Activated CD8-positive, alpha-beta memory T cell treated with anti-CD3 and anti-CD28 coated beads, Interleukin-2, amount 50 U/mL, for 1 hour (primary cell): Measurements from ENCODE around the gene SCN4B.

Source experiments
- DNase-seq: peaks from one replicate; pipeline ENCODE4 v3.0.0-alpha.2; 2020; ENCODE audit errors: extremely low read depth

Gene SCN4B

DNA sequence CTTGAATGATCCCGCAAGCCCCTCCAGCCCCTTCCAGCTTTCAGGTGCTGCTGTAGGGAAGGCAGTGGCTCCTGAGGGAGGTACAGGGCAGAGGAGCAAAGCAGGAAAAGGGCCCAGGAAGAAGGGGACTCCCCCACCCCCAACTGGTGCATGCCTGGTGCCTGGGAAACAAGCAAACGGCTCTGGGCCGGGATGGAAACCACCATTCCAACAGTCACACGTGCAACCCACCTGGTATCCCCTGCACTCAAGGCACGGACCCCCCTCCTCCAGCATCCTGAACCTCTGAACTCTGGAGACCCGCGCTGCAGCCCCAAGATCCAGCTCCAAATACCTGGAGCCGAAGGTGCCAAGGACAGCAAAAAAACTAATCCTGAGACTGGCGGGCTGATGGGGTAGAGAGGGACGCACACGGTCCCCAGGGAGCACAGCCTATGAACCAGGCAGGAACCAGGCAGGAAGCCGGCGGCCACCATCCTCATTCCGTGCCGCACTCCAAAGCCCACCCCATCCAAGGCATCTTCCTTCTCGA lies 537 bp downstream of the SCN4B start:
- no peak for DNase-seq

DNA sequence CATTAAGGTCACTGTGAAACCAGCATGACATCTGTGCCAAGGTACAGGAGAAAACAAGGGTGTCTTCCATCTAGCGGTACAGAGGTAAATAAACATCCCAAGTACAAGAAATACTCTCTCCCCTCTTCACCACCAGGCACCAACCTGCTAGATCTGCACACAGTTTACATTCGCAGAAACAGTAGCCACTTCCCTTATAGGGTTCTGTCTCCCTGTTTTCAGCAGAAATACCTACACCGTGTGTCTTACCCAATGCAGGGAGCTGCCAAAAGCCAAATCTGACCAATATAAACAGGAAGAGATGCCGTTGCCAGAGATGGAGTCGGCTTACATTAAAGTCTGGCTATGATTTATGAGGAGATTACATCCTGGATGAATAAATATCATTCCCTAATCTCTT lies 1.2 kb downstream of the SCN4B start:
- no peak for DNase-seq

DNA sequence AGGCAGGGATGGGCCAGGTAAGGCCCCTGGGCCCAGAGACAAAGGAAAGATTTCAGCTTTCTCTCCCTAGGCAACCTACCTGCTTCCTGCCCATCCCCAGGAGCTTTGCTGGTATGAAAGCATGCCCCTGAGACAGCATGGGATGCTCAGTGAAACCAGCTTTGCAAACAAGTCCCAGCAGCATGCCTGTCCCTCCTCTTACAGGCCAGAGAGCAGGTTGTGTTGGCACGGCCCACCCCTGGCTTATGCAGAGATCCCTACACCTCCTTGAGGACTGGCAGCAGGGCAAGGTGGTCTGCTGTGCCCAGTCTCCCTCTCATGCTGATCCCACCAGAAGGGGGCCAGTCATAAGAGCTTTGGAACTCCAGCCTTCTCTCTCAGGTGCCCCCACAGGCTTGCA lies 3.1 kb downstream of the SCN4B start:
- DNase-seq, result no peak

DNA sequence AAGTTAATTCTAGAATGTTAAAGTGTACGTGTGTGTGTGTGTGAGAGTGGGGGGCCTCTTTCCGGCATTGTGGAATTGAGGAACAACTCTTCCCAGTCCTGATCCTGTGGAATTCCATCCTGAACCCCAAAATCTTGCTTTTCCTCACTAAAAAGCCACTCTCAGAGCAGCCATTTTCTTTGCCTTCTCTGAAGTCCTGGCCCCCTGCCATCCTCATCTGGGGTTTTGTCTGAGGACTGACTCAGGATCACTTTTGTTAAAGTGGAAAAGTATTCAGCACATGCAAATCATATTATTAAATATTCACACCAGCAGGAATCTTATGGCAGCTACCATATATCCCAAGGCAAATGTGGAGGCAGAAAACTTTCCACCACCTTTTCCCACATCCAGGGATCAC lies 3.8 kb downstream of the SCN4B start:
- DNase-seq, result no peak

DNA sequence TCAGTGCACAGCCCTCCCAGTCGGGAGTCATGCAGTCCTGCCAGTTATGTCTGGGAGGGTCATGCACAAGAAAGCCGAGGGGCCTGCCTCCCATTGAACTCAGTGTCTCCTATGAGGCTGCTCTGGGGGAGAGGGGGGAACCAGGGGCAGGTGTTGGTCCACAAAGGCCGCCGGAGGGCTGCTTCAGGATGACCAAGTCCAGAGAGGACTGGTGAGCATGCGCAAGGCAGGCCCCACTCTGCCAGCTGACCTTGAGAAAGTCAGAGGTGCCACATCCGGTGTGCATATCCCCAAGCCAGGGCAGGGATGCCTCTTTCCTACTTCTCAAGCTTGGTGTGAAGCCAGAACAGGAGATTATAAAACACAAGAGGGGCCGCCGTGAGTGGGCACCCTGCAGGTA lies 4.4 kb downstream of the SCN4B start:
- DNase-seq, result no peak

DNA sequence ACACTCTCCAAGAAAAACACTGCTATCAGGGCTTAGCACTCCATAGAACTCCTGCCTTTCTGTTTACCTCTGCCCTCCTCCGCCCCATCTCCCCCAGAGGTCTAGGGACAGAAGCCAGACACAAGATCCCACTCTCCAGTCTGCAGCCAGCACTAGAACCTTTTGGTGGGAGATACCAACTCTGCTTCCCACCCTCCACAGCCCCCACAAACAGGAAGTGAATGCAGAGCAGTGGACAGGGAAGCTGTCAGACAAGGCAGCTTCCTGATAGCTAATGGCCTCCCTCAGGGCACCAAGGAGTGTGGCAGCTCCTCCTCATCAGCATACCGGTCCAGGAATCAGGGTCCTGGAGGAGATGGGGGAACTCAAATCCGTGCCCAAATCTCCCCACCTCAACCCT lies 5.1 kb downstream of the SCN4B start:
- DNase-seq, result no peak

DNA sequence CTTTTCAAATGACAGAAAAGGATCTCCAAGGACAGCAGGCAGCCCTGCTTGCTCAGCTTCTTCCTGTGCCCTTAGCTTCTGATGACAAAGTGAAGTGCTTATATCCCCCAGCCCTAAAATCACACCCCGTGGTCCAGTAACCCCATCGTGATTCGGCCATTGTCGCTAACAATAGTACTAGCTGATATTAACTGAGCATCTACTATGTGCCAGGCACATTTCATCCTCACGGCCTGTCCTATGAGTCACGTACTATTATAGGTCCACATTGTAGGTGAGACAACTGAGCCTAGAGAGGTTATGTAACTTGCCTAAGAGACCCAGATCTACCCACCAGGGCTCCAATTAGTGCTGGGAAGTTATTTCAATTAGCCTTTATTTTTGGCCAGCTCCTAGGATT lies 6.1 kb downstream of the SCN4B start:
- DNase-seq, result no peak

DNA sequence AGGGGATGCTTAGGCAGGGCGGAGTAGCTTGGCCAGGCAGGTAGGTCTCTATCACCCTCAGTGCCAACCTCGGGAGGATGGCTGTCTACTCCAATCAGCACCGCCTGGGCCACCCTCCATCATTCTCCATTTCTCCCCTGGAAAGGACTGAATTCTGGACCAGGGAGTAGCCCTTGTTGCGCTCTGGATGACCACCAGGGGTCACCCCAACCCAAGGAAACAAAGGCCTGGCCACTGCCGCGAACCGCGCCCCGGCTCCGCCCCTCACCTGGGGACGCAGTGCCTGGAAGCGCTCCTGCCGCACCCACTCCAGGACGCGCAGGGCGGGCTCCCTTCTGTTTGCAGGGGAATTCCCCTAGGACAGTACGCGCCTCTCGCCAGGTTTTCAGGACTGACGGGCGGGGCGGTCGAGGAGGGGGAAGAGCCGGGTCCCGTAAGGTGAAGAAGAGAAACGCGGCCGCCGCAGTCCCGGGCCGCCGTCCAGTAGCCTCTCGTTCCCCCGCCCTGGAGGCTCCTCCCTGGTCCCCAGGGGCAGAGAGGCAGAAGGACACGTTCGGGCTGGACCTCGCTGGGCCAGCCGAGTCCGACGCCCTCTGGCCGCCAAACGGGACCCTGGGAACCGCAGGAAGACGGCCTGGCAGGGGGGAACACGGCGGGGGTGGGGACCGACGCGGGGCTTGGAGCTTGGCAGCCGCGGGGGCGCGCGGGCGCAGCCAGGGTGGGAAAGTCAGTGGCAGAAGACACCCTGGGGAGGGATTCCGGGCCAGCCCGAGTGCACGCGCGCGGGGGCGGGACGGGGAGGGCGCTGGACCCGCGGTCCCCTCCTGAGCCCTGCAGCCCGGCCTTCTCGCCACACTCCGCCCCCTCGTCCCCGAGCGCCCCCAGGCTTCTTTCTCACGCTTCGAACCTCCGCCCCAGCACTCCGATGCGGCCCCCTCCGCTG lies 7.1 kb downstream of the SCN4B start:
- DNase-seq, result peak; percentile 51

DNA sequence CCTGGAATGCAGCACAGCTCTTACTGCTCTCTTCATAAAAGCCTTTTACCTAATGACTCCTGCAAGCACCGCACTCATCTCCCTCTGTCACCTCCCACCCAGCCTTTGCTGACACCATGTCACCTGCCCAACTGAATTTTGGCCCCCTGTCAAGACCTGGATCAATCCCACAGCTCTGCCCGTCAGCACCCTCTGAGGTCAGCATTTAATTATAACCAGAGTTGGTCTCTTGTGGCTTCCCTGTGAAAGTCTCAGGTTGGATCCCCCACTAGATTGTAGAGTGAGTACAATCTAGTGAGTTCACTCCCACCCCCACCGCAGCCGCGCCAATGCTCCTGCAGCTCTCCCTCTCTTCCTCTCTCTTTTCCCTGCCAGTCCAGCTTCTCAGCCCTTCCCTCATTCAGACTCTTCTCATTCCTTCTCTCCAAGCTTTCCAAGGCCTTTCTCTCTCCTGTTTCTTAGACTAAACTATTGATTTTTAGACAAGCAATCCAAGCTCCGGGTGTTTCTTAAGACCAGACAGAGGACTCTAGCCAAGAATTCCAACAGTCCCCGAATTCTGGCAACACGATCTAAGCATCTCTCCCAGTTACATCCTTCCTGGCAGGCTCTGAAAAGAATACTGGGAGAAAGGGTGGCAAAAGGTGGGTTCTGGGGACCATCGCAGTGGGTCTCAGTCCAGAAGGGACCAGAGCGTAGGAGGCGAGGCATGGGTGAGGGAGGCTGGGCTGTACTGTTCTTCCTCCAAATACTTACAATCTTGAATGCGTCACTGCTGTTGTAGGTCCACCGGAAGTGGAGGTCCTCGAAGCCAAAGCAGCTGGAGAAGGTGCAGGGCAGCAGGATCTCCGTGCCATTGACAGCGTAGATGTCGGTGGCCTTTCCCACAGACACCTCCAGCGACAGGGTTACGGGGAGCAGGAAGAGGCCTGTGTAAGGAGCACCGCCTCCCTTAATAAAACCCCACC lies 8.0 kb downstream of the SCN4B start:
- no peak for DNase-seq

DNA sequence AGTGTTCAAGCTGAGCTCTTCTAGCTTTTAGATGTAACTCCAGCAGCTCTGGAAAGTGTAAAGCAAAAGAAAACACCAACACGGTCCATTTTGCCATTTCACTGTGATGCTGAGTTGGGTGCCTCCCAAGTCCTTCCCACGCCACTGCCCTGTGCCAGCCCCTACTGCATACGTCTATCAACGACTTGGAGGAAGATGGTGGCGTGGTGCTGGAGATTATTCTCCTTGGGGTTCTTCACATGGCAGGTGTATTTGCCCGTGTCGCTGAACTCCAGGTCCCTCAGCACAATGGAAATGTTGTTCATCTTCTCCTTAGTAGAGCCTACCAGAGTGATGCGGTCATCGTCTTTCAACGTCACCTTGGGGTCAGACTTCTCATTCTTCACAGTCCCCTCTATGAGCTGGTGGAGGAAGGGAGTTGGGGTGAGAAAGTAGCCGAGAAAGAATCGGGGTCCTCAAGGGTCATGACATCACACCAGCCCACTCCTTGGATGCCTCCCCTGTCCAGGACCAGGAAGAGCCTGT lies 8.9 kb downstream of the SCN4B start:
- no peak for DNase-seq

DNA sequence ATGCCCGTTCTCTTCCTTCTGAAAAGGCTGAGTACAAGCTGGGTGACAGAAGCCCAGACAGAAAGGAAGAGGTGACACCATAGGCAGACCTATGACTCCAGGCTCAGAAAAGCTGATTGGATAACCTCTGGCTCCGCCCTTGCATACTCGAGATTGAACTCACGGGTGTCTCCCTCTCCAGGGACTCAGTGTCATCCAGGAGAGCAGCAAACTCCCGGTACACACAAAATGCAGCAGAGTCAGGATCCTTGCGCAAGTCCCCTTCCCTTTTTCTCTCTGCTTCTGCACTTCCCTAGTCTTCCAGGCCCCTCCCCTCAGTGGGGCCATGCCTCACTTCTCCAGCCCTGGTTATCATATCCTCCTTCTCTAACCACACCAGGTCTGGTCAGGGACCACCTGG lies 9.8 kb downstream of the SCN4B start:
- DNase-seq, result no peak

DNA sequence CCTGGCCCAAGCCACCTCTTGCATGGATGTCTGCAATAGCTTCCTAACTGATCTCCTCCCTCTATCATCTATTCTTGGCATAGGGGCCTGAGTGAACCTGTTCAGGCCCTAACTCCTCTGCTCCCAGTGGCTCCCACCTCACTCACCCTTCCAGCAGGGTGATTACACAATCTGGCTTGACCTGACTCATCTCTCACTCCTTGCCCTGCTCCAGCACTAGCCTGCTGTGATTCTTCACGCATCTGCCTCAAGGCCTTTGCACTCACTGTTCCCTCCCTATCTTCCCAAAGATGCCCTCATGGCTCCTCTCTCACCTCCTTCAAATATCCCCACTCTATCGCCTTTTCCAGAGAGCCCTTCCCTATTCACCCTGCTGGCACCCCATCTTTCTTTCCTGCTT lies 10.5 kb downstream of the SCN4B start:
- no peak for DNase-seq

DNA sequence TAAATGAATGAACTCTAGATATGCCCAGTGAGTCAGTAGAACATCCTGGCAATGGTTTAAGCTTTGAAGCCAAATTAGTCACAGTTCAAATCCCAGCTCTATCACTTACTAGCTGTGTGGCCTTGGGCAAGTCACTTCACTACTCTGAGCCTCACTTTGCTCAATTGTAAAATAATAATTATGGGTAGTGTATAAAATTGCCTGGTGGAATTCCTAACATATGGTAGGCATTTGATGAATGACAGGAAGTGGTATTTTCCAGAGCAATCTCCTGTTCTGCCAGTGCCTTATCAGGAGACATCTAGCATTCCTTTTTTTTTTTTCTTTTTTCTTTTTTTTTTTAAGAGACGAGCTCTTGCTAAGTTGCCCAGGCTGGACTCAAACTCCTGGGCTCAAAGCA lies 13.0 kb downstream of the SCN4B start:
- DNase-seq, result no peak

DNA sequence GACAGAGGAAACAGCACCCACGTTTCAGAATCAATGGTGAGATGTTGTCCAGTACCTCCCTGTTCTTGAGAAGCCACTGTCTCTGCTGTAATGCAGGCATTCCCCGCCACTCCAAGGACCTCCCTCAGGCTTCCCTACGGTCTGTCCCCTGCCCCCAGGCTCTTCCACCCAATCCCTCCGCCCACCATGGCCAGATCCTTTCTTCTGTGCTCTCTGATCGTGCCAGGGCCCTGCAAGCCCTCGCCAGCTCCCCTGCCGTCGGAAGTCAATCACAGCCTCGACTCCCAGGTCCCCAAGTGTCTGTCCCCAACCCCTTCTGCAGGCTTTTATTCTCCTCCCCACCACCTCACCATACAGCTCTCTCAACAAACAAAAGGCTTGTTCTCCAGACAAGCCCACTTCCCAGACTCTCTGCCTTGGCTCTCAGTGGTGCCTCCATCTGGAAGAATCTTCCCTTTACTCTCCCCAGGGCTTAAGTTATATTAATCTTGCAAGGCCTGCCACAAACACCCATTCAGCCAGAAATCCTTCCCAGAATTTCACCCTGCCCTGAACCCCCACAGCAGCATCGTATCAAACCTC lies 13.7 kb downstream of the SCN4B start:
- no peak for DNase-seq

DNA sequence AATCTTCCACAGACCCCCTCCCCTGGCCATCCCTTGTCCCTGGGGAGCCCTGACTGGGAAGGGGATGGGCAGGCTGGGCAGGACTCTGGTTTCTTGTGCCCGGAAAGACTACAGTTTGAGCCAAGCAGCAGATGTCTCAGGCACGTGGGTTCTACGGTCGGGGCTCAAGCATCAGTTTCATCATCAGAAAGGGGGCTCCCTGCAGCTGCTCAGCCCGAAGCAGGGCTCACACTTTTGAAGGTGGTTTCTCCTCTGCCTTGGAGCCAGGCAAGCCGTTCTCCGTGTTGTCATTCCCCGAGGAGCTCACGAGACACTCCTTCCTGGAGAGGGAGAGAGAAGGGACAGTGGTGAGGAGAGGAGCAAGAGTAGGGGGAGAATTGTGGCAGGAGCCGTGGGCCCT lies 15.8 kb downstream of the SCN4B start:
- no peak for DNase-seq

DNA sequence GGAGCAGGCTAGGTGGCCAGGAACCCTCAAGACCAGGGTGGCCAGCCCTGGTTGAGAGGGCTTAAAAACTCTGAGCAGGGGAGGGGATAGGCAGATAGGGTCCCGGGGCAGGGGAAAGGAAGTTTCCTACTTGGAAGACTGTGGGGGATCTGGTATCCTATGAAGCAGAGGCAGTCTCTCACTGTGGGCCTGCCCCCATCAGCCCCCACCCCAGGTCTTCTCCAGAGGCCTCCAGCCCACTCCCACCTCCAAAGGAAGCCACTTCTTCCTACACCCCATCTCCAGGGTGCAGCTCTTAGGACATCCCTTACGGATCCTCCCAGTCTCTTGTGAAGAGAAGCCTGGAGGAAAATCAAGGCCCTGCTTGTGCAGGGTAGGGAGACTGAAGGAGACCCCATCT lies 16.3 kb downstream of the SCN4B start:
- no peak for DNase-seq

DNA sequence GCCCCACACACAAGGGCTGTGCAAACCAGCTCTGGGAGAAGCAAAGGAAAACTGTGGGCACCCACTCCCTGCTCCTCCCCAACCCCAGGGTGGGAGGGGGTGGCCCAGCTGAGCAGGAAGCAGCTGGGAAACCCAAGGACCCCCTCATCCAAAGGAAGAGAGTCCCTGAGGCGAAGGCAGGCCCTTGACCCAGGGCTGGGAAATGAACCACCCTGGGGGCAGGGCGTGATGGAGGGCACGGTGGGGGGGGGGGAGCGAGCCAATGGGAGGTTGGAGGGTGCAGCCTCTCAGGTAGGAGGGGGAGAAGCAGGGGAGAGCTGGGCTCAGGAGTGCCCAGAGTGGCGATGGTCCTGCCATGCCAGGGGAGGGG lies 16.8 kb downstream of the SCN4B start:
- DNase-seq, result no peak

DNA sequence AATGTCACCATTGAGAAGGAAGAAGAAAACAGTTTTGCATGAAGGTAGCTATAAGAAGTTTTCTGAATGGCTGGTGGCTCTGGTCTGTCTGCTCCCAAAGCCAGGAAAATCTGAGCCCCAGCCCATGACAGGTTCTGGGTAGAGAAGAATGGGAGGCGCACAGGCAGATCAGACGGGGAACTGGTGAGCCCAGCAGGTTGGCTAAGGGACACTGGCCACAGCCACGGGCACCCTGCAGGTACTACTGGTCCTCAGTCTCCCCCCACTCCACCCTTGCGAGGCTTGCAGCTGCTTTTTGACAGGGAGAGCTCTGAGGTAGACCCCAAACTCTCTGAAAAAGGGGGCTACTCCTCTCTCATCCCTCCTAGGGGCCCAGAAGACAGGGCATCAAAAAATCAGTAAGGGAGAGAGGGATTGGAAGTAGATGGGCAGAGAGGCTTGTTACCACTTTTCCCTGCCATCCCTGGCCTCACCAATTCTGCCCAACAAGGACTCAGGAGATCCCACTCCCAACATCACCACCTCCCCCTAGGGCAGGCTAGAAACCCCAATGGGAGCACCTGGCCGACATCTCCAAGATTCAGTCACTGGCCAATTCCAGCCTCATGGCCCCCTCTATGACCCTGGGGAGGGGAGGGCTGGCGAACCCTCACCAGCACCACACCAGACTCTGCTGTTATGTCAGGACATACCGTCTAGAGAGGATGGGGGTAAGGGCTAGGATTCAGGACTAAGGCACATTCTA lies 17.4 kb downstream of the SCN4B start:
- DNase-seq, result no peak

DNA sequence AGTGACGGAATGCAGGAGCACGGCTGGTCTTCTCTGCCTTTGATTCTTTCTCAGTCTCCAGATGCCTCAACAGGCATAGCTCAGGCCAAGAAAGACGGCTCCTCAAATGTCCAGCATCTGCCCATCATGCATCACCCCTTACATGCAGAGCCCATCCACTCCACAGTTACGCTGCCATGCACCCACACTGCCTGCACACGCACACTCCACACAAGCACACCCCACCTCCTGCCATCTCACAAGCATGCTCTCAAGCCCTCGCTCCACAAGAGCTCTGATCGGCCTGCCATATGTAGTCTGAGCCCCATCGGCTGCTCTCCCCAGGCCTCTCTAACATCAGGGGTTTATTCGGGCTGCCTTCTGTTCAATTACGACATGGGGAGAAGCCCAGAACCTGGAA lies 18.8 kb downstream of the SCN4B start:
- no peak for DNase-seq

DNA sequence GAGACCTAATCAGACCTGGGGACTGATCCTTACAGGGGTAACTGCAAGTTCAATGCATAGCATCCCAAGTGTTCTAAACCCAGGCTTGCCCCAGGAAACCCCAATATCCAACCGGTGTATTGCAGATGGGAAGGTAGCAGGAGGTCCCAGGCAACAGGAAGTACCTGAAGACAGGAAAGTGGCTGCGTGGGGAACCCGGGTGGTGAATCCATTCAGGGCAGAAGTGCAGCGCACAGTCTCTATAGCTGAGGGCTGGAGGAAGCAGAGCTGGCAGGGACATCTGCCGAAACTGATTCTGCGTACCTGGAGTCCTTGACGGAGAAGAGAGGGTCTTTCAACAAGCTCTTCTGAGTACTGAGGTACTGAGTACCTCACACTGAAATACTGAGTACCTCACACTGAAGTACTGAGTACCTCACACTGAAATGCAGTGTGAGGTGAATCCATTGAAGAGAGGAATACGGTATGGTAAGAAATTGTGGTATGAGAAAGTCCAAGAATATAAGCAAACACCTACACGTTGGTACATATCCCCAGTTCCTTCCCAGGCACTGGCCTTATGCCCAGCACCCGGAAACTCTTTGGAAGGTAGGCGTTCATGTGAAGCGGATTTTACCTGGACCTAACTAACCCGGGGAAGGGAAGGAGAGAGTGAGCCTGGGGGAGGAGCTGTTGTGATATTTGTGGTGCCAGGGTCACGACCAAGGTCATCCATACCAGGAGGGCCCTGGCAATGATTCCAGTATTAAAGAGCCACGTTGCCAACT lies 20.1 kb downstream of the SCN4B start:
- DNase-seq, result no peak
